OCI-LY1 (cell line): Measurements from ENCODE around the gene OLFM1.

ENCODE experiments used
- EZH2 ChIP-seq: fragments of 200-600 bp; sonication (generic), shearing (Covaris generic); IDR thresholded peaks from 2 replicates; pipeline ENCODE4 v1.8.0; 2017; ENCODE audit warnings: borderline replicate concordance, mixed run types, mild to moderate bottlenecking, antibody characterized with exemption, low read length, moderate library complexity, mixed read lengths
- TF ChIP-seq, protein P1 (sequence below): fragments of 200-600 bp; sonication (generic), shearing (Covaris generic); IDR thresholded peaks from 2 replicates; pipeline ENCODE4 v1.5.1; 2017; ENCODE audit warnings: mild to moderate bottlenecking, antibody characterized with exemption, low read length, moderate library complexity, mixed read lengths

DNA sequence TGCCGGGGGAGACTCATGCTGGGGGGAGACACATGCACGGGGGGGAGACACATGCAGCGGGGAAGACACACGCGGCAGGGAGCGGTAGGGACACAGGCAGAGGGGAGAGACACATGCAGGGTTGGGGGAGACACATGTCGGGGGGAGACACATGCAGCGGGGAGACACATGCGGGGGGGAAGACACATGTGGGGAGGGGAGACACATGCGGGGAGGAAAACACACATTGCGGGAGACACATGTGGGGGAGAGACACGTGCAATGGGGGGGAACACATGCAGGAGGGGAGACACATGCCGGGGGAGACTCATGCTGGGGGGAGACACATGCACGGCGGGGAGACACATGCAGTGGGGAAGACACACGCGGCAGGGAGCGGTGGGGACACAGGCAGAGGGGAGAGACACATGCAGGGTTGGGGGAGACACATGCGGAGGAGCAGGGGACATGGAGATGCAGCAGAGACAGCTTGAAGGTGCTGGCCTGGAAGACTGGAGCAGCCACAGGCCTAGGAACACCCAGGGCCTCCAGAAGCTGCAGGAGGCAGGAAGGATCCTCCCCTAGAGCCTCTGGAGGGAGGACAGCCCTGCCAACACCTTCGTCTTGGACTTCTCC is 20.3 kb upstream of the OLFM1 start:
- TF ChIP-seq, protein P1, sequence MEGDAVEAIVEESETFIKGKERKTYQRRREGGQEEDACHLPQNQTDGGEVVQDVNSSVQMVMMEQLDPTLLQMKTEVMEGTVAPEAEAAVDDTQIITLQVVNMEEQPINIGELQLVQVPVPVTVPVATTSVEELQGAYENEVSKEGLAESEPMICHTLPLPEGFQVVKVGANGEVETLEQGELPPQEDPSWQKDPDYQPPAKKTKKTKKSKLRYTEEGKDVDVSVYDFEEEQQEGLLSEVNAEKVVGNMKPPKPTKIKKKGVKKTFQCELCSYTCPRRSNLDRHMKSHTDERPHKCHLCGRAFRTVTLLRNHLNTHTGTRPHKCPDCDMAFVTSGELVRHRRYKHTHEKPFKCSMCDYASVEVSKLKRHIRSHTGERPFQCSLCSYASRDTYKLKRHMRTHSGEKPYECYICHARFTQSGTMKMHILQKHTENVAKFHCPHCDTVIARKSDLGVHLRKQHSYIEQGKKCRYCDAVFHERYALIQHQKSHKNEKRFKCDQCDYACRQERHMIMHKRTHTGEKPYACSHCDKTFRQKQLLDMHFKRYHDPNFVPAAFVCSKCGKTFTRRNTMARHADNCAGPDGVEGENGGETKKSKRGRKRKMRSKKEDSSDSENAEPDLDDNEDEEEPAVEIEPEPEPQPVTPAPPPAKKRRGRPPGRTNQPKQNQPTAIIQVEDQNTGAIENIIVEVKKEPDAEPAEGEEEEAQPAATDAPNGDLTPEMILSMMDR, result no peak
- TF ChIP-seq EZH2, result no peak
